GM19328 (cell line): Measurements from ENCODE around the gene CC2D2A.
"Not testable (repeated sequence)": the region's sequence is repeated elsewhere in the genome, so short reads cannot be mapped to it uniquely, and the experiment has no call there.

ENCODE experiments used
- ATAC-seq: cut with Tn5 transposase; IDR thresholded peaks from one replicate; pipeline ENCODE4 v1.9.1; 2021; ENCODE audit warnings: mild to moderate bottlenecking, moderate library complexity; ENCODE audit not compliant: unreplicated experiment

CC2D2A gene

GRCh38 chr4:15513545-15513944 is 43.9 kb downstream of the CC2D2A start:
- no peak for ATAC-seq

GRCh38 chr4:15515106-15515505 is 45.4 kb downstream of the CC2D2A start:
- ATAC-seq = no peak

- ATAC-seq = no peak
Observed at GRCh38 chr4:15516494-15516893, 46.8 kb downstream of the CC2D2A start.

GRCh38 chr4:15517681-15518080 is 48.0 kb downstream of the CC2D2A start:
- ATAC-seq = not testable (repeated sequence)

GRCh38 chr4:15521442-15522039 is 51.9 kb downstream of the CC2D2A start:
- ATAC-seq = no peak

- ATAC-seq = no peak
Observed at GRCh38 chr4:15525080-15525479, 55.4 kb downstream of the CC2D2A start.

- no peak for ATAC-seq
Observed at GRCh38 chr4:15526924-15527592, 57.4 kb downstream of the CC2D2A start.

- no peak for ATAC-seq
Observed at GRCh38 chr4:15531792-15532191, 62.1 kb downstream of the CC2D2A start.

- no peak for ATAC-seq
Observed at GRCh38 chr4:15533817-15534216, 64.1 kb downstream of the CC2D2A start.

- ATAC-seq = no peak
Observed at GRCh38 chr4:15535599-15535998, 65.9 kb downstream of the CC2D2A start.

- no peak for ATAC-seq
Observed at GRCh38 chr4:15536552-15537499, 67.1 kb downstream of the CC2D2A start.

GRCh38 chr4:15541941-15542340 is 72.3 kb downstream of the CC2D2A start:
- no peak for ATAC-seq

GRCh38 chr4:15542760-15543159 is 73.1 kb downstream of the CC2D2A start:
- ATAC-seq = no peak

- ATAC-seq = no peak
Observed at GRCh38 chr4:15543537-15544247, 74.0 kb downstream of the CC2D2A start.

GRCh38 chr4:15544248-15544729 is 74.6 kb downstream of the CC2D2A start:
- no peak for ATAC-seq

GRCh38 chr4:15545371-15545770 is 75.7 kb downstream of the CC2D2A start:
- ATAC-seq = no peak

- ATAC-seq = no peak
Observed at GRCh38 chr4:15547392-15547791, 77.7 kb downstream of the CC2D2A start.

GRCh38 chr4:15550491-15550890 is 80.8 kb downstream of the CC2D2A start:
- no peak for ATAC-seq

- no peak for ATAC-seq
Observed at GRCh38 chr4:15551740-15552446, 82.2 kb downstream of the CC2D2A start.
